BLaER1 treated with 17β-estradiol and CSF1 and Interleukin-3, amounts not matched to agents 10 nM and 100 nM (cell line): ENCODE measurements around the gene DIP2B.

Experiments used
- H3K27ac ChIP-seq, 11 experiments: shearing (Covaris generic); formaldehyde crosslinking; 2 replicates each; pipeline ENCODE4 v1.8.1; 2022
- H3K27me3 ChIP-seq, 11 experiments: shearing (Covaris generic); formaldehyde crosslinking; 2 replicates each; pipeline ENCODE4 v1.8.1; 2022
- H3K36me3 ChIP-seq, 11 experiments: shearing (Covaris generic); formaldehyde crosslinking; 2 replicates each; pipeline ENCODE4 v1.8.1; 2022
- H3K4me1 ChIP-seq, 10 experiments: shearing (Covaris generic); formaldehyde crosslinking; 2 replicates each; pipeline ENCODE4 v1.8.1; 2022
- H3K4me2 ChIP-seq, 11 experiments: shearing (Covaris generic); formaldehyde crosslinking; 2 replicates each; pipeline ENCODE4 v1.8.1; 2022
- H3K4me3 ChIP-seq, 10 experiments: shearing (Covaris generic); formaldehyde crosslinking; 2 replicates each; pipeline ENCODE4 v1.8.1; 2022
- H3K9ac ChIP-seq, 11 experiments: shearing (Covaris generic); formaldehyde crosslinking; 2 replicates each; pipeline ENCODE4 v1.8.1; 2022
- H3K9me3 ChIP-seq, 11 experiments: shearing (Covaris generic); formaldehyde crosslinking; replicated peaks in 1 of 11; 2 replicates each; pipeline ENCODE4 v1.8.1; 2022
- H4K20me1 ChIP-seq, 11 experiments: shearing (Covaris generic); formaldehyde crosslinking; 2 replicates each; pipeline ENCODE4 v1.8.1; 2022
- Cebpa-rat ChIP-seq, 11 experiments: shearing (Covaris generic); IDR thresholded peaks; 2 replicates each; pipeline ENCODE4 v1.8.1; 2022

DIP2B gene

GRCh38 chr12:50598321-50598862, 93.6 kb downstream of the DIP2B start:
- Histone ChIP-seq H3K36me3 (peaks cover 0 to 31% (median 16%) of the 10 kb centered on the region in 11 experiments; a peak in 13 of 22 replicates), H3K9ac (peak overlapping the region in 1 of 11 experiments; percentile 53; a peak in 1 of 22 replicates), H3K9me3 (peaks cover 0 to 9% (median 0%) of the 10 kb centered on the region in 11 experiments; a peak in 3 of 22 replicates), H3K4me2 (peak overlapping the region in 6 of 11 experiments; percentile 36 to 80 (median 65); a peak in 12 of 22 replicates), H3K27me3 (no peaks in the 10 kb centered on the region), H3K4me1 (peaks cover 7 to 78% (median 30%) of the 10 kb centered on the region in 10 experiments; a peak in 19 of 20 replicates), H3K4me3 (no peak overlapping the region), H4K20me1 (peaks cover 12 to 88% (median 35%) of the 10 kb centered on the region in 11 experiments; a peak in 17 of 22 replicates), H3K27ac (peak overlapping the region in 4 of 11 experiments; percentile 3 to 65 (median 15); a peak in 5 of 22 replicates)
- no peak for TF ChIP-seq Cebpa-rat (IDR thresholded peaks at IDR 0.05)

GRCh38 chr12:50599366-50600095, 94.7 kb downstream of the DIP2B start:
- peaks cover 7 to 90% (median 30%) of the 10 kb centered on the region in 10 experiments; a peak in 19 of 20 replicates for H3K4me1 ChIP-seq
- H3K9me3 ChIP-seq: peaks cover 0 to 9% (median 0%) of the 10 kb centered on the region in 11 experiments; a peak in 3 of 22 replicates
- peaks cover 0 to 35% (median 16%) of the 10 kb centered on the region in 11 experiments; a peak in 15 of 22 replicates for H3K36me3 ChIP-seq
- no peak; a peak in 1 of 22 replicates for TF ChIP-seq Cebpa-rat (IDR thresholded peaks at IDR 0.05)
- H4K20me1 ChIP-seq: peaks cover 15 to 92% (median 41%) of the 10 kb centered on the region in 11 experiments; a peak in 17 of 22 replicates
- no peak overlapping the region for H3K27ac ChIP-seq
- no peak overlapping the region for H3K9ac ChIP-seq
- H3K27me3 ChIP-seq: no peaks in the 10 kb centered on the region
- H3K4me3 ChIP-seq: no peak overlapping the region
- peak overlapping the region in 6 of 11 experiments; percentile 13 to 82 (median 62); a peak in 9 of 22 replicates for H3K4me2 ChIP-seq

GRCh38 chr12:50600364-50600763, 95.6 kb downstream of the DIP2B start:
- TF ChIP-seq Cebpa-rat (IDR thresholded peaks at IDR 0.05): no peak
- H3K9me3 ChIP-seq: peaks cover 0 to 9% (median 0%) of the 10 kb centered on the region in 11 experiments; a peak in 3 of 22 replicates
- no peak overlapping the region for H3K4me3 ChIP-seq
- no peak overlapping the region for H3K9ac ChIP-seq
- H3K4me2 ChIP-seq: peak overlapping the region in 6 of 11 experiments; percentile 26 to 82 (median 50); a peak in 10 of 22 replicates
- peaks cover 11 to 92% (median 45%) of the 10 kb centered on the region in 11 experiments; a peak in 17 of 22 replicates for H4K20me1 ChIP-seq
- H3K27me3 ChIP-seq: no peaks in the 10 kb centered on the region
- H3K36me3 ChIP-seq: peaks cover 0 to 43% (median 16%) of the 10 kb centered on the region in 11 experiments; a peak in 16 of 22 replicates
- H3K4me1 ChIP-seq: peaks cover 7 to 87% (median 30%) of the 10 kb centered on the region in 10 experiments; a peak in 19 of 20 replicates
- H3K27ac ChIP-seq: no peak overlapping the region

- Histone ChIP-seq H3K4me1 (peaks cover 0 to 91% (median 26%) of the 10 kb centered on the region in 10 experiments; a peak in 14 of 20 replicates), H3K36me3 (peaks cover 0 to 58% (median 16%) of the 10 kb centered on the region in 11 experiments; a peak in 16 of 22 replicates), H3K9me3 (peaks cover 0 to 9% (median 0%) of the 10 kb centered on the region in 11 experiments; a peak in 3 of 22 replicates), H3K9ac (no peak overlapping the region), H3K4me2 (peak overlapping the region in 3 of 11 experiments; percentile 31 to 45 (median 35); a peak in 5 of 22 replicates), H3K27me3 (no peaks in the 10 kb centered on the region), H4K20me1 (peaks cover 5 to 94% (median 49%) of the 10 kb centered on the region in 11 experiments; a peak in 17 of 22 replicates), H3K4me3 (no peak overlapping the region), H3K27ac (no peak overlapping the region)
- no peak for TF ChIP-seq Cebpa-rat (IDR thresholded peaks at IDR 0.05)
These were observed 99.2 kb downstream of the DIP2B start for GRCh38 chr12:50603817-50604639.

GRCh38 chr12:50604640-50604920, 99.8 kb downstream of the DIP2B start:
- Histone ChIP-seq H3K27me3 (no peaks in the 10 kb centered on the region), H3K36me3 (peaks cover 0 to 58% (median 19%) of the 10 kb centered on the region in 11 experiments; a peak in 16 of 22 replicates), H3K9me3 (peaks cover 0 to 9% (median 0%) of the 10 kb centered on the region in 11 experiments; a peak in 3 of 22 replicates), H3K4me1 (peaks cover 0 to 91% (median 24%) of the 10 kb centered on the region in 10 experiments; a peak in 14 of 20 replicates), H3K4me3 (no peak overlapping the region), H3K9ac (no peak overlapping the region), H3K4me2 (peak overlapping the region in 2 of 11 experiments; percentile 35 to 45; a peak in 1 of 22 replicates), H4K20me1 (peaks cover 5 to 93% (median 49%) of the 10 kb centered on the region in 11 experiments; a peak in 17 of 22 replicates), H3K27ac (no peak overlapping the region)
- TF ChIP-seq Cebpa-rat (IDR thresholded peaks at IDR 0.05): no peak

- Histone ChIP-seq H3K4me3 (no peak overlapping the region), H3K9me3 (peaks cover 0 to 8% (median 0%) of the 10 kb centered on the region in 11 experiments; a peak in 3 of 22 replicates), H3K4me2 (peak overlapping the region in 6 of 11 experiments; percentile 13 to 80 (median 61); a peak in 10 of 22 replicates), H3K27me3 (no peaks in the 10 kb centered on the region), H3K4me1 (peaks cover 13 to 92% (median 35%) of the 10 kb centered on the region in 10 experiments), H4K20me1 (peaks cover 5 to 92% (median 66%) of the 10 kb centered on the region in 11 experiments; a peak in 17 of 22 replicates), H3K27ac (no peak overlapping the region), H3K9ac (no peak overlapping the region), H3K36me3 (peaks cover 0 to 47% (median 17%) of the 10 kb centered on the region in 11 experiments; a peak in 16 of 22 replicates)
- no peak for TF ChIP-seq Cebpa-rat (IDR thresholded peaks at IDR 0.05)
These were observed 102.0 kb downstream of the DIP2B start for GRCh38 chr12:50606675-50607375.

- H3K36me3 ChIP-seq: peaks cover 4 to 55% (median 28%) of the 10 kb centered on the region in 11 experiments; a peak in 19 of 22 replicates
- no peak overlapping the region for H3K4me3 ChIP-seq
- no peak overlapping the region for H3K9ac ChIP-seq
- H3K4me1 ChIP-seq: peaks cover 14 to 96% (median 50%) of the 10 kb centered on the region in 10 experiments
- no peak overlapping the region for H3K27ac ChIP-seq
- no peaks in the 10 kb centered on the region for H3K27me3 ChIP-seq
- H4K20me1 ChIP-seq: peaks cover 4 to 96% (median 77%) of the 10 kb centered on the region in 11 experiments; a peak in 17 of 22 replicates
- no peaks in the 10 kb centered on the region for H3K9me3 ChIP-seq
- H3K4me2 ChIP-seq: peak overlapping the region in 4 of 11 experiments; percentile 1 to 91 (median 84); a peak in 6 of 22 replicates
- TF ChIP-seq Cebpa-rat (IDR thresholded peaks at IDR 0.05): no peak; a peak in 1 of 22 replicates
These were observed 104.6 kb downstream of the DIP2B start for GRCh38 chr12:50609292-50609874.
